ENCODE data around the gene GPR37L1. TPM values are rescaled to one million over a fixed set of nuclear protein-coding genes. Genes with fewer than 3 reads are reported as not detected.
"Not testable (repeated sequence)": the region's sequence is repeated elsewhere in the genome, so short reads cannot be mapped to it uniquely, and the experiment has no call there.

Gene GPR37L1
- total RNA-seq, 6 experiments from 2014 or later, result not detected

DNA sequence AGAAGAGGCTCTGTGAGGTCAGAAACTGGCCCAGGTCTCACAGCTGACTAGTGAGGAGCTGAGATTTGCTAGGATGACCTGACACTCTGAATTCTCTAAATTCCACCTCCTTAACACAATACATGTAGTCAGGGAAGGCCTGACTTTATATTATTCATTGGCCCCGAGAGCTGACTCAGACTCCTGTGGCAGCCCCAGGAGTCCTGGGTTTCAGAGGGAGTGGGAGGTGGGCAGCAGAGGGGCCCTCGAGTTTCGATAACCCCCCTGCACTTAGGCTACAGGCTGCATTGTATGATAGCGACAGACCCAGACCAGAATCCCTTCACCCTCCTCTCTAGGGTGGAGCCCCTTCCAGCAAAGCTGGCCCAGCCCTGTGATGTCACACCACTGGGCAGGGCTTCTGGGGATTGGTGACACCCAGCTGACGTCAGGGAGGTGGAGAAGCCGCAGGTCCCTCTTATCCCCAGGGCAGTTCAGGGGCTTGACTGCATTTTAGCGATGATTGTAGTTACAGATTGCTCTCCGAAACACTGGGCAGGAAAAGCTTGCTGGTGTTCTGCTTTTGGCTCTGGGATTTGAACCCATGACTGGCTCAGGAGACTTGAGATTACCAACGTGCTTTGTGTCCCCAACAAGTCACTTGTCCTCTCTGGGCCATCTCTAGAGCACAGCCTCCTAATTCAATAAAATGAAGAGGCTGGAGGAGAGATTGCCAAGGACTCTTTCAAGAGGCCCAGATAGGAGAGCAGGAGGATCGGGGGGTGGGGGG, 17.0 kb upstream of the GPR37L1 start:
- Mint-ChIP-seq H3K27me3 (ENCODE audit: insufficient read depth) (peaks cover 8% of the 10 kb centered on the region), H3K27ac (no peak overlapping the region), H3K4me3 (no peak overlapping the region), H3K36me3 (ENCODE audit: low read depth) (no peaks in the 10 kb centered on the region), H3K4me1 (ENCODE audit: low read depth) (peaks cover 17% of the 10 kb centered on the region), H3K9me3 (no peaks in the 10 kb centered on the region)
- TF ChIP-seq CTCF (IDR thresholded peaks at IDR 0.05), result no peak
- DNase-seq, result peak; percentile 25

GRCh38 chr1:202106340-202107254, 16.1 kb upstream of the GPR37L1 start:
- DNase-seq, result no peak
- Mint-ChIP-seq H3K4me1 (ENCODE audit: low read depth) (peaks cover 17% of the 10 kb centered on the region), H3K36me3 (ENCODE audit: low read depth) (no peaks in the 10 kb centered on the region), H3K27me3 (ENCODE audit: insufficient read depth) (peaks cover 8% of the 10 kb centered on the region), H3K27ac (no peak overlapping the region), H3K4me3 (no peak overlapping the region), H3K9me3 (no peaks in the 10 kb centered on the region)
- no peak for TF ChIP-seq CTCF (IDR thresholded peaks at IDR 0.05)

GRCh38 chr1:202107321-202107761, 15.4 kb upstream of the GPR37L1 start:
- Mint-ChIP-seq H3K36me3 (ENCODE audit: low read depth) (no peaks in the 10 kb centered on the region), H3K9me3 (no peaks in the 10 kb centered on the region), H3K27me3 (ENCODE audit: insufficient read depth) (peaks cover 8% of the 10 kb centered on the region), H3K4me1 (ENCODE audit: low read depth) (peaks cover 17% of the 10 kb centered on the region), H3K27ac (no peak overlapping the region), H3K4me3 (no peak overlapping the region)
- no peak for DNase-seq
- no peak for TF ChIP-seq CTCF (IDR thresholded peaks at IDR 0.05)

DNA sequence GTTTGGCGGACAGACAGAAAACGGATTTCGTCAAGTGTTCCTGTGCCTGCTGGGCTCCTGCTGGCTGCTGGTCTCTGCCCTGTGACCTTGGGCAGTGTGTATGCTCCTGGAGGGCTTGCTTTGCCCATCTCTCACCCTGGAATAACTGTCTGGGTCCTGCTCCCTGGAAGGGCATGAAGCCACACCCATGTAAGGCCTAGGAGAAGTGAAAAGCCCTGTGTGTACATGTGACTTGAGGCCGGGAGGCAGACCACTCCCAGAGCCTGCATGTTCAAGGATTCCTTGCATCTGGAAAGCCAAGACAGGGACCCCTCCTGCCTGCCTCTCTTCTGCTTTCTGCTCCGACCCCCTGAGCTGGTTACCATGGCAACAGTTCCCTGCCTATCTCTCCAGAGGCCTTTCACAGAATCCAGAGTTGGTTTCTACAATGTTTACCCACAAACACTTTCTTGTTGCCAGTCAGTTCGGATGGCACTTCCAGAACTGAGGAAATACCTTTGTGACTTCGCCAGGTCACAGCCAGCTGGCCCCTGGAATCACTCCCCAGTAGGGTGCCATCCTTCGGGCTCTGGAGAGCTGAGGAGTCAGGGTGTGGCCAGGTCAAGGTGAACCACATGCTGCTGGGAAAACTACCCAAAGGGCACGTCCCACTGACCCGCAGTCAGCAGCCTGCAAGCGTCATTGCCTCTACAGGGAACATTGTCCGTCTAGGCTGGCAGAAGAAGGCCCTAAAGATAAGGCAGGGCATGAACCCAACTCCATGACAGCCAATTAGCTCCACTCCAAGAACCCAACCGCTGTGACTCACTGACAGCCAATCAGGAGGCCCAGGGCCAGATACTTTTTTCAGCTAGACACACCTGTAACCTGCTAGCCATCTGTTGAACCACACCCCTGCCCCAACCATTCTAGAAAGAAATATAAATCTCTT, 14.7 kb upstream of the GPR37L1 start:
- TF ChIP-seq CTCF (IDR thresholded peaks at IDR 0.05), result no peak
- H3K36me3 Mint-ChIP-seq (ENCODE audit: low read depth), result no peaks in the 10 kb centered on the region
- DNase-seq, result no peak
- peaks cover 21% of the 10 kb centered on the region for H3K4me1 Mint-ChIP-seq (ENCODE audit: low read depth)
- peaks cover 8% of the 10 kb centered on the region for H3K27me3 Mint-ChIP-seq (ENCODE audit: insufficient read depth)
- H3K27ac Mint-ChIP-seq, result no peak overlapping the region
- H3K4me3 Mint-ChIP-seq, result no peak overlapping the region
- H3K9me3 Mint-ChIP-seq, result no peaks in the 10 kb centered on the region

DNA sequence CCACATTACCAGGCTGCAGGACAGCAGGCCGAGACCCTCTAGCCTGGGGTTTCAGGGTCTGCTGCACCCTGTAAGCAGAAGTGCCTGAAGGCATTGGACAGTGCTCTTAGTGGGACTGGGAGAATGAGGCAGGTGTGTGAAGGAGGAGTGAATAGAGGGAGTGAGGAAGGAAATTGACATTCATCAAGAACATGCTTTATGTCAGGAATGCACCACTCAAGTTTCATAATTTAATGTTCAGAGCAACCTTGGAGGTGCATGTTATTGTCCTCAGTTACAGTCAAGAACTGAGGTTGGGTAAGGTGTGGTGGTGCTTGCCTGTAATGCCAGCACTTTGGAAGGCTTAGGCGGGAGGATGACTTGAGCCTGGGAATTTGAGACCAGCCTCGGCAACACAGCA, 11.7 kb upstream of the GPR37L1 start:
- no peaks in the 10 kb centered on the region for H3K9me3 Mint-ChIP-seq
- no peak overlapping the region for H3K4me3 Mint-ChIP-seq
- H3K36me3 Mint-ChIP-seq (ENCODE audit: low read depth), result no peaks in the 10 kb centered on the region
- H3K27ac Mint-ChIP-seq, result no peak overlapping the region
- peaks cover 11% of the 10 kb centered on the region for H3K27me3 Mint-ChIP-seq (ENCODE audit: insufficient read depth)
- H3K4me1 Mint-ChIP-seq (ENCODE audit: low read depth), result peaks cover 16% of the 10 kb centered on the region
- DNase-seq, result no peak
- TF ChIP-seq CTCF (IDR thresholded peaks at IDR 0.05), result no peak

DNA sequence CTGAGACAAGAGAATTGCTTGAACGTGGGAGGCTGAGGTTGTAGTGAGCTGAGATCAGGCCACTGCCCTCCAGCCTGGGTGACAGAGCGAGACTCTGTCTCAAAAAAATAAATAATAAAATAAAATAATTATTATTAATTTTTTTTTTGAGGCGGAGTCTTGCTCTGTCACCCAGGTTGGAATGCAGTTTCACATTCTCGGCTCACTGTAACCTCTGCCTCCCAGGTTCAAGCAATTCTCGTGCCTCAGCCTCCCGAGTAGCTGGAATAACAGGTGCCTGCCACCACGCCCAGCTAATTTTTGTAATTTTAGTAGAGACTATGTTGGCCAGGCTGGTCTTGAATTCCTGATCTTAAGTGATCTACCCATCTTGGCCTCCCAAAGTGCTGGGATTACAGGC, 11.1 kb upstream of the GPR37L1 start:
- H3K9me3 Mint-ChIP-seq, H3K27ac Mint-ChIP-seq: not testable (repeated sequence)
- H3K4me1 Mint-ChIP-seq (ENCODE audit: low read depth), result peaks cover 13% of the 10 kb centered on the region

More for the DNA sequence above, 11.1 kb upstream of the GPR37L1 start:
- H3K27me3 Mint-ChIP-seq (ENCODE audit: insufficient read depth), result peaks cover 11% of the 10 kb centered on the region
- H3K36me3 Mint-ChIP-seq (ENCODE audit: low read depth); DNase-seq; H3K4me3 Mint-ChIP-seq: not testable (repeated sequence)
